HCT116 (cell line): ENCODE results near the gene ARID5B. TPM values are rescaled to one million over a fixed set of nuclear protein-coding genes. Genes with fewer than 3 reads are reported as not detected.

ENCODE experiments used
- ATAC-seq: fragments of 200-7000 bp; cut with Tn5 transposase; 2 replicates; pipeline ENCODE4 v1.9.1; 2020; ENCODE audit warnings: mild to moderate bottlenecking, moderate library complexity
- BruUV-seq: library from RNA; stranded (reverse); fragments of 400-500 nt; replicated peaks from 2 replicates; lab custom pipeline; 2021; lab: Mats Ljungman, UMichigan
- CTCF ChIA-PET: fragments of 300-600 bp; sonication (Branson Sonifier 250); formaldehyde crosslinking; loops from one replicate; lab custom pipeline; 2021; ENCODE audit warnings: antibody characterized with exemption; lab: Charles Lee
- POLR2A ChIA-PET: fragments of 300-600, 350-600 bp; sonication (Branson Sonifier 250); formaldehyde crosslinking; loops from one replicate; lab custom pipeline; 2021; ENCODE audit warnings: antibody characterized with exemption; lab: Charles Lee
- RAD21 ChIA-PET, 2 experiments: fragments of 300-600 bp; sonication (Branson Sonifier 250); formaldehyde crosslinking; loops; one replicate each; lab custom pipeline; 2023; ENCODE audit warnings: low total read pairs in 2 of 2; ENCODE audit not compliant: uncharacterized antibody in 2 of 2, unreplicated experiment in 2 of 2, low non-redundant PET in 1 of 2; lab: Charles Lee
- DNase-seq: peaks from one replicate; pipeline ENCODE4 v3.0.0-alpha.2; 2010; ENCODE audit warnings: low read depth, low spot score
- H2AFZ ChIP-seq: fragments of 200-600 bp; shearing (Covaris generic), sonication (generic); 2 replicates; pipeline ENCODE4 v1.6.1; 2017; ENCODE audit warnings: low read depth, mixed run types, mixed read lengths, antibody characterized with exemption, low read length; ENCODE audit not compliant: poor library complexity, severe bottlenecking
- H3K27ac ChIP-seq: 2 replicates; pipeline ENCODE4 v1.5.1; 2012; ENCODE audit warnings: low read depth, low read length
- H3K27me3 ChIP-seq: fragments of 200-600 bp; sonication (generic); 2 replicates; pipeline ENCODE4 v1.6.1; 2016; ENCODE audit warnings: mixed run types, low read length, mixed read lengths; ENCODE audit not compliant: insufficient read depth
- H3K36me3 ChIP-seq, 2 experiments: fragments of 200-500 bp in 1 of 2; fragments of 200-600 bp in 1 of 2; sonication (Bioruptor generic) in 1 of 2; sonication (generic) in 1 of 2; 2 replicates each; pipeline versions ENCODE4 v1.5.1 to v1.6.1; 2014 to 2016; ENCODE audit warnings: low read length in 2 of 2, inconsistent platforms in 1 of 2, mixed read lengths in 1 of 2, mixed run types in 1 of 2; ENCODE audit not compliant: insufficient read depth in 2 of 2, control insufficient read depth in 1 of 2
- H3K4me1 ChIP-seq, 2 experiments: fragments of 200-600 bp in 1 of 2; sonication (generic) in 1 of 2; 2 replicates each; pipeline versions ENCODE4 v1.5.1 to v1.6.1; 2012 to 2017; ENCODE audit warnings: low read length in 2 of 2, inconsistent platforms in 1 of 2, mild to moderate bottlenecking in 1 of 2, mixed read lengths in 1 of 2, mixed run types in 1 of 2, moderate library complexity in 1 of 2; ENCODE audit not compliant: insufficient read depth in 2 of 2, control insufficient read depth in 1 of 2
- H3K4me2 ChIP-seq: fragments of 200-600 bp; sonication (generic); 2 replicates; pipeline ENCODE4 v1.6.1; 2017; ENCODE audit warnings: mixed run types, low read length, mixed read lengths
- H3K4me3 ChIP-seq, 2 experiments: fragments of 200-600 bp in 1 of 2; sonication (generic) in 1 of 2; replicated peaks in 1 of 2; 2 replicates each; pipeline ENCODE4 v1.5.1; 2011 to 2016; ENCODE audit warnings: low read length in 2 of 2, control low read depth in 1 of 2, low read depth in 1 of 2, mild to moderate bottlenecking in 1 of 2, mixed read lengths in 1 of 2, mixed run types in 1 of 2
- H3K79me2 ChIP-seq: fragments of 200-600 bp; sonication (generic); 2 replicates; pipeline ENCODE4 v1.6.1; 2017; ENCODE audit warnings: mild to moderate bottlenecking, mixed run types, low read length, moderate library complexity, mixed read lengths; ENCODE audit not compliant: insufficient read depth
- H3K9ac ChIP-seq: fragments of 200-600 bp; sonication (generic); 2 replicates; pipeline ENCODE4 v1.6.1; 2016; ENCODE audit warnings: low read length, mixed read lengths
- H3K9me2 ChIP-seq: fragments of 200-600 bp; sonication (generic), shearing (Covaris generic); 2 replicates; pipeline ENCODE4 v1.6.1; 2017; ENCODE audit warnings: mixed run types, mild to moderate bottlenecking, moderate library complexity; ENCODE audit not compliant: insufficient read depth
- H3K9me3 ChIP-seq, 2 experiments: fragments of 200-500 bp in 1 of 2; fragments of 200-600 bp in 1 of 2; sonication (Bioruptor generic) in 1 of 2; sonication (generic) in 1 of 2; 2 replicates each; pipeline ENCODE4 v1.6.1; 2014 to 2017; ENCODE audit warnings: low read length in 2 of 2, mixed read lengths in 2 of 2, inconsistent platforms in 1 of 2, low read depth in 1 of 2, mild to moderate bottlenecking in 1 of 2, mixed run types in 1 of 2, moderate library complexity in 1 of 2; ENCODE audit not compliant: control insufficient read depth in 1 of 2, insufficient read depth in 1 of 2
- H4K20me1 ChIP-seq: fragments of 200-600 bp; sonication (generic), shearing (Covaris generic); 2 replicates; pipeline ENCODE4 v1.6.1; 2017; ENCODE audit warnings: mixed run types, mild to moderate bottlenecking, moderate library complexity; ENCODE audit not compliant: insufficient read depth
- ELF1 ChIP-seq: IDR thresholded peaks from 2 replicates; pipeline ENCODE4 v1.6.1; 2012; ENCODE audit warnings: low read depth, borderline replicate concordance
- EZH2 ChIP-seq: fragments of 200-600 bp; sonication (generic); IDR thresholded peaks from 2 replicates; pipeline ENCODE4 v1.6.1; 2017; ENCODE audit warnings: antibody characterized with exemption, mixed run types
- FOSL1 ChIP-seq: IDR thresholded peaks from 2 replicates; pipeline ENCODE4 v1.6.1; 2012; ENCODE audit warnings: low read depth
- JUND ChIP-seq: IDR thresholded peaks from 2 replicates; pipeline ENCODE4 v1.6.1; 2012
- POLR2A ChIP-seq: IDR thresholded peaks from 2 replicates; pipeline ENCODE4 v1.7.0; 2011; ENCODE audit warnings: borderline replicate concordance; ENCODE audit not compliant: insufficient read depth, insufficient read length; ENCODE audit errors: extremely low read depth
- POLR2AphosphoS5 ChIP-seq: IDR thresholded peaks from 2 replicates; pipeline ENCODE4 v1.6.1; 2011; ENCODE audit warnings: mild to moderate bottlenecking, low read depth, low read length, moderate library complexity
- RAD21 ChIP-seq: IDR thresholded peaks from 2 replicates; pipeline ENCODE4 v1.6.1; 2012; ENCODE audit warnings: low read depth, mild to moderate bottlenecking
- SIN3A ChIP-seq: IDR thresholded peaks from 2 replicates; pipeline ENCODE4 v1.6.1; 2012; ENCODE audit warnings: low read depth
- SP1 ChIP-seq: IDR thresholded peaks from 2 replicates; pipeline ENCODE4 v1.6.1; 2012; ENCODE audit warnings: low read depth
- TCF7L2 ChIP-seq: IDR thresholded peaks from 2 replicates; pipeline ENCODE4 v1.7.0; 2011; ENCODE audit warnings: borderline replicate concordance, inconsistent platforms; ENCODE audit not compliant: insufficient read depth, insufficient read length; ENCODE audit errors: extremely low read depth
- YY1 ChIP-seq: IDR thresholded peaks from 2 replicates; pipeline ENCODE4 v1.6.1; 2011; ENCODE audit warnings: low read length, low read depth, moderate library complexity, mild to moderate bottlenecking; ENCODE audit not compliant: insufficient replicate concordance; ENCODE audit errors: extremely low read depth
- ZNF274 ChIP-seq: fragments of 200-500 bp; sonication (Bioruptor generic); IDR thresholded peaks from 2 replicates; pipeline ENCODE4 v1.6.1; 2014; ENCODE audit warnings: mild to moderate bottlenecking, low read depth, low read length, inconsistent platforms
- intact Hi-C: fragments of 100-400 bp; cut with micrococcal nuclease; formaldehyde crosslinking; loops from 2 replicates; pipeline ENCODE4 v1.10.0; 2022
- total RNA-seq: library from RNA; stranded (reverse); gene quantifications from one replicate; pipeline ENCODE4 v1.2.1, GENCODE V29; 2021; ENCODE audit not compliant: unreplicated experiment
- TF ChIP-seq, protein P1 (sequence below): IDR thresholded peaks from 2 replicates; pipeline ENCODE4 v1.6.1; 2012; ENCODE audit warnings: low read depth
- TF ChIP-seq, protein P2 (sequence below): IDR thresholded peaks from 2 replicates; pipeline ENCODE4 v1.6.1; 2012
- TF ChIP-seq, protein P3 (sequence below): IDR thresholded peaks from 2 replicates; pipeline ENCODE4 v1.6.1; 2012

Gene ARID5B
- total RNA-seq, 1 experiment from 2014 or later, result 4.7 TPM

- no peaks in the 10 kb centered on the region for H3K4me1 ChIP-seq
- TF ChIP-seq, protein P1, sequence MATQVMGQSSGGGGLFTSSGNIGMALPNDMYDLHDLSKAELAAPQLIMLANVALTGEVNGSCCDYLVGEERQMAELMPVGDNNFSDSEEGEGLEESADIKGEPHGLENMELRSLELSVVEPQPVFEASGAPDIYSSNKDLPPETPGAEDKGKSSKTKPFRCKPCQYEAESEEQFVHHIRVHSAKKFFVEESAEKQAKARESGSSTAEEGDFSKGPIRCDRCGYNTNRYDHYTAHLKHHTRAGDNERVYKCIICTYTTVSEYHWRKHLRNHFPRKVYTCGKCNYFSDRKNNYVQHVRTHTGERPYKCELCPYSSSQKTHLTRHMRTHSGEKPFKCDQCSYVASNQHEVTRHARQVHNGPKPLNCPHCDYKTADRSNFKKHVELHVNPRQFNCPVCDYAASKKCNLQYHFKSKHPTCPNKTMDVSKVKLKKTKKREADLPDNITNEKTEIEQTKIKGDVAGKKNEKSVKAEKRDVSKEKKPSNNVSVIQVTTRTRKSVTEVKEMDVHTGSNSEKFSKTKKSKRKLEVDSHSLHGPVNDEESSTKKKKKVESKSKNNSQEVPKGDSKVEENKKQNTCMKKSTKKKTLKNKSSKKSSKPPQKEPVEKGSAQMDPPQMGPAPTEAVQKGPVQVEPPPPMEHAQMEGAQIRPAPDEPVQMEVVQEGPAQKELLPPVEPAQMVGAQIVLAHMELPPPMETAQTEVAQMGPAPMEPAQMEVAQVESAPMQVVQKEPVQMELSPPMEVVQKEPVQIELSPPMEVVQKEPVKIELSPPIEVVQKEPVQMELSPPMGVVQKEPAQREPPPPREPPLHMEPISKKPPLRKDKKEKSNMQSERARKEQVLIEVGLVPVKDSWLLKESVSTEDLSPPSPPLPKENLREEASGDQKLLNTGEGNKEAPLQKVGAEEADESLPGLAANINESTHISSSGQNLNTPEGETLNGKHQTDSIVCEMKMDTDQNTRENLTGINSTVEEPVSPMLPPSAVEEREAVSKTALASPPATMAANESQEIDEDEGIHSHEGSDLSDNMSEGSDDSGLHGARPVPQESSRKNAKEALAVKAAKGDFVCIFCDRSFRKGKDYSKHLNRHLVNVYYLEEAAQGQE, result no peak
- no peak for TF ChIP-seq POLR2AphosphoS5
- H2AFZ ChIP-seq, result no peak overlapping the region
- H3K79me2 ChIP-seq, result no peaks in the 10 kb centered on the region
- no peaks in the 10 kb centered on the region for H4K20me1 ChIP-seq
- RAD21 ChIA-PET, result no interaction called here
- CTCF ChIA-PET, result no interaction called here
- POLR2A ChIA-PET, result no interaction called here
- H3K9ac ChIP-seq, result no peak overlapping the region
- no peak overlapping the region for H3K4me2 ChIP-seq
- no peaks in the 10 kb centered on the region for H3K9me2 ChIP-seq
- no TSS peak for BruUV-seq
- ATAC-seq (no peak), DNase-seq (no peak)
- no peak overlapping the region for H3K4me3 ChIP-seq
- H3K27me3 ChIP-seq, result no peaks in the 10 kb centered on the region
- H3K27ac ChIP-seq, result no peak overlapping the region
- H3K36me3 ChIP-seq, result no peaks in the 10 kb centered on the region
- intact Hi-C loops, result no loop called here
- no peaks in the 10 kb centered on the region for H3K9me3 ChIP-seq
Observed at GRCh38 chr10:62130948-62131347, 229.4 kb downstream of the ARID5B start.

DNA sequence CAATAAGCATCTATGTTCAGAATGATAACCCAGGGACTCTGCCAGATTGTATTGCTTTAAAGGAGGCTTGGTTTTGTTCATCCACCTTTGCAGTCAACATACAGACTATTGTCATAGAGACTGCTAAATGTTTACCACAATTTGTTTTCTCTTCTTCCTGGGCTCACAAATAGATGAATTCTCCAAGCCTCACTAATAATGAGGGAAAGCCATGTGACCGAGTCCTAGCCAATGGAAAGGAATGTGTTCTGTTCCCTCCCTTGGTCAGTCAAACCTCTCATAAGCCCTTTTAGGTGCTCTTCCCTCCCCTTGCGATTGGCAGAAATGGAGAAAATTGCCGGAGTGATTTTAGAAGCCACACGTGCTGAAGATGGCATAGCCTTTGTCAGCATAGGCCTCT, 230.2 kb downstream of the ARID5B start:
- no peaks in the 10 kb centered on the region for H4K20me1 ChIP-seq
- H3K4me1 ChIP-seq, result no peaks in the 10 kb centered on the region
- H3K27me3 ChIP-seq, result no peaks in the 10 kb centered on the region
- no peak overlapping the region for H3K9ac ChIP-seq
- no peak overlapping the region for H2AFZ ChIP-seq
- DNase-seq (no peak), ATAC-seq (no peak)
- BruUV-seq, result no TSS peak
- no peaks in the 10 kb centered on the region for H3K9me2 ChIP-seq
- intact Hi-C loops, result no loop called here
- ChIA-PET RAD21 (no interaction called here), POLR2A (no interaction called here), CTCF (no interaction called here)
- H3K79me2 ChIP-seq, result no peaks in the 10 kb centered on the region
- no peaks in the 10 kb centered on the region for H3K36me3 ChIP-seq
- no peak overlapping the region for H3K4me3 ChIP-seq
- H3K9me3 ChIP-seq, result no peaks in the 10 kb centered on the region
- H3K27ac ChIP-seq, result no peak overlapping the region
- H3K4me2 ChIP-seq, result no peak overlapping the region
- TF ChIP-seq POLR2A, result no peak
- no peak for TF ChIP-seq RAD21
- TF ChIP-seq YY1, result no peak
- TF ChIP-seq ZNF274, result no peak
- TF ChIP-seq, protein P2, sequence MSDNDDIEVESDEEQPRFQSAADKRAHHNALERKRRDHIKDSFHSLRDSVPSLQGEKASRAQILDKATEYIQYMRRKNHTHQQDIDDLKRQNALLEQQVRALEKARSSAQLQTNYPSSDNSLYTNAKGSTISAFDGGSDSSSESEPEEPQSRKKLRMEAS, result no peak
- TF ChIP-seq TCF7L2, result no peak
- no peak for TF ChIP-seq ELF1
- TF ChIP-seq FOSL1, result no peak
- no peak for TF ChIP-seq SIN3A
- TF ChIP-seq, protein P3, sequence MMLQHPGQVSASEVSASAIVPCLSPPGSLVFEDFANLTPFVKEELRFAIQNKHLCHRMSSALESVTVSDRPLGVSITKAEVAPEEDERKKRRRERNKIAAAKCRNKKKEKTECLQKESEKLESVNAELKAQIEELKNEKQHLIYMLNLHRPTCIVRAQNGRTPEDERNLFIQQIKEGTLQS, result no peak
- TF ChIP-seq SP1, result no peak
- no peak for TF ChIP-seq JUND
- no peak for TF ChIP-seq EZH2
- TF ChIP-seq, protein P1, result no peak
